Vagina (tissue), 2 donors: ENCODE data around the gene PRLH. TPM values are rescaled to one million over a fixed set of nuclear protein-coding genes. Genes with fewer than 3 reads are reported as not detected.

Experiments
- DNase-seq, 2 donors: peaks; one replicate each; pipeline ENCODE4 v3.0.0-alpha.2; 2017; ENCODE audit errors: extremely low spot score in 2 of 2
- H3K27ac ChIP-seq: fragments of 200-600 bp; sonication (generic); one replicate; pipeline ENCODE4 v1.5.1; 2019
- H3K27me3 ChIP-seq: fragments of 200-600 bp; sonication (generic); one replicate; pipeline ENCODE4 v1.5.1; 2019
- H3K36me3 ChIP-seq, 2 donors: fragments of 200-600 bp; sonication (generic); one replicate each; pipeline ENCODE4 v1.5.1; 2017 to 2019
- H3K4me1 ChIP-seq: fragments of 200-600 bp; sonication (generic); one replicate; pipeline ENCODE4 v1.5.1; 2019
- H3K4me3 ChIP-seq, 2 donors: fragments of 200-600 bp; sonication (generic); 1 replicate in 1 of 2; 2 replicates in 1 of 2; pipeline ENCODE4 v1.5.1; 2016 to 2019
- H3K9me3 ChIP-seq: fragments of 200-600 bp; sonication (generic); one replicate; pipeline ENCODE4 v1.5.1; 2019
- POLR2A ChIP-seq, 2 donors: fragments of 450-650 bp; IDR thresholded peaks; one replicate each; pipeline ENCODE4 v1.6.1; 2017; ENCODE audit warnings: antibody characterized with exemption in 2 of 2, mild to moderate bottlenecking in 2 of 2, moderate library complexity in 2 of 2
- POLR2AphosphoS5 ChIP-seq, 2 donors: sonication (generic); formaldehyde crosslinking; IDR thresholded peaks; one replicate each; pipeline ENCODE4 v1.9.0; 2017; ENCODE audit warnings: antibody characterized with exemption in 2 of 2, mild to moderate bottlenecking in 2 of 2, low read depth in 1 of 2; ENCODE audit not compliant: insufficient read depth in 1 of 2
- intact Hi-C: fragments of 100-400 bp; cut with DNase I; formaldehyde crosslinking; loops from one replicate; pipeline ENCODE4 v1.15.1; 2023
- small RNA-seq: library from RNA; depleted of rRNA; stranded (forward); fragments of <200 nt; gene quantifications from one replicate; pipeline ENCODE3, GENCODE V24; 2016
- total RNA-seq: library from RNA; depleted of rRNA; stranded (reverse); fragments of >200 nt; gene quantifications from one replicate; pipeline ENCODE4 v1.2.3, GENCODE V29; 2016
- TF ChIP-seq, protein P1 (sequence below), 3 experiments: fragments of 450-650 bp in 2 of 3; fragments of 200-600 bp in 1 of 3; sonication (generic) in 1 of 3; IDR thresholded peaks; one replicate each; pipeline ENCODE4 v1.5.1; 2017 to 2019; ENCODE audit warnings: antibody characterized with exemption in 3 of 3, mild to moderate bottlenecking in 2 of 3, moderate library complexity in 2 of 3

The PRLH gene
- total RNA-seq, 1 donor from 2014 or later: not detected

- no peak for DNase-seq
- Histone ChIP-seq H3K27ac (no peak overlapping the region), H3K36me3 (no peaks in the 10 kb centered on the region), H3K4me3 (no peak overlapping the region), H3K4me1 (peaks cover 33% of the 10 kb centered on the region), H3K27me3 (no peaks in the 10 kb centered on the region), H3K9me3 (no peaks in the 10 kb centered on the region)
- intact Hi-C loops: no loop called here
- no peak for TF ChIP-seq POLR2A (IDR thresholded peaks at IDR 0.05)
These were observed 46.4 kb downstream of the PRLH start for GRCh38 chr2:237612527-237613357.

DNA sequence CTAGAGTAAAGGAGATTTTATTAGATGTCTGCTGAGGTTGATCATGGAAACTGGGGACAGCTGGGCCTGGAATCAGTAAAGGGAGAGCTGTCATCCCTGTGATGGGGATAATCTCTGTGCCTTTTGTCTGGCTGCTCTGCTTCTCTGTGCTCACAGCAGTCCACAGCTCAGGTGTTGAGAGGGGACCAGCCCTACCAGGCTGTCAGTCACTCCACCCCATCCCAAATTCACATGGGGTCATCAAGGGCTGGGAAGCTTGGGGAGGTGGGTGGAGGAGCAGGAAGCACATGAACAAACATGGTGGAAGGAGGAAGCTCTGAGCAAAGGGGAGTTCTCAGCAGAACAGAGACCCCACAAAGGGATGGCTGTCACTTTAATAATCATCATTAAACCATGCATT lies 47.3 kb downstream of the PRLH start:
- H3K4me3 ChIP-seq: no peak overlapping the region
- H3K27me3 ChIP-seq: no peaks in the 10 kb centered on the region
- intact Hi-C loops: no loop called here
- no peaks in the 10 kb centered on the region for H3K36me3 ChIP-seq
- no peak for DNase-seq
- H3K9me3 ChIP-seq: no peaks in the 10 kb centered on the region
- H3K4me1 ChIP-seq: peaks cover 37% of the 10 kb centered on the region
- TF ChIP-seq POLR2AphosphoS5 (IDR thresholded peaks at IDR 0.05; ENCODE audit: insufficient read depth in 1 of 2, low read depth in 1 of 2): no peak
- TF ChIP-seq, protein P1, sequence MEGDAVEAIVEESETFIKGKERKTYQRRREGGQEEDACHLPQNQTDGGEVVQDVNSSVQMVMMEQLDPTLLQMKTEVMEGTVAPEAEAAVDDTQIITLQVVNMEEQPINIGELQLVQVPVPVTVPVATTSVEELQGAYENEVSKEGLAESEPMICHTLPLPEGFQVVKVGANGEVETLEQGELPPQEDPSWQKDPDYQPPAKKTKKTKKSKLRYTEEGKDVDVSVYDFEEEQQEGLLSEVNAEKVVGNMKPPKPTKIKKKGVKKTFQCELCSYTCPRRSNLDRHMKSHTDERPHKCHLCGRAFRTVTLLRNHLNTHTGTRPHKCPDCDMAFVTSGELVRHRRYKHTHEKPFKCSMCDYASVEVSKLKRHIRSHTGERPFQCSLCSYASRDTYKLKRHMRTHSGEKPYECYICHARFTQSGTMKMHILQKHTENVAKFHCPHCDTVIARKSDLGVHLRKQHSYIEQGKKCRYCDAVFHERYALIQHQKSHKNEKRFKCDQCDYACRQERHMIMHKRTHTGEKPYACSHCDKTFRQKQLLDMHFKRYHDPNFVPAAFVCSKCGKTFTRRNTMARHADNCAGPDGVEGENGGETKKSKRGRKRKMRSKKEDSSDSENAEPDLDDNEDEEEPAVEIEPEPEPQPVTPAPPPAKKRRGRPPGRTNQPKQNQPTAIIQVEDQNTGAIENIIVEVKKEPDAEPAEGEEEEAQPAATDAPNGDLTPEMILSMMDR (IDR thresholded peaks at IDR 0.05): no peak
- no peak for TF ChIP-seq POLR2A (IDR thresholded peaks at IDR 0.05)
- no peak overlapping the region for H3K27ac ChIP-seq

GRCh38 chr2:237614151-237614720 lies 47.9 kb downstream of the PRLH start:
- peaks cover 37% of the 10 kb centered on the region for H3K4me1 ChIP-seq

DNA sequence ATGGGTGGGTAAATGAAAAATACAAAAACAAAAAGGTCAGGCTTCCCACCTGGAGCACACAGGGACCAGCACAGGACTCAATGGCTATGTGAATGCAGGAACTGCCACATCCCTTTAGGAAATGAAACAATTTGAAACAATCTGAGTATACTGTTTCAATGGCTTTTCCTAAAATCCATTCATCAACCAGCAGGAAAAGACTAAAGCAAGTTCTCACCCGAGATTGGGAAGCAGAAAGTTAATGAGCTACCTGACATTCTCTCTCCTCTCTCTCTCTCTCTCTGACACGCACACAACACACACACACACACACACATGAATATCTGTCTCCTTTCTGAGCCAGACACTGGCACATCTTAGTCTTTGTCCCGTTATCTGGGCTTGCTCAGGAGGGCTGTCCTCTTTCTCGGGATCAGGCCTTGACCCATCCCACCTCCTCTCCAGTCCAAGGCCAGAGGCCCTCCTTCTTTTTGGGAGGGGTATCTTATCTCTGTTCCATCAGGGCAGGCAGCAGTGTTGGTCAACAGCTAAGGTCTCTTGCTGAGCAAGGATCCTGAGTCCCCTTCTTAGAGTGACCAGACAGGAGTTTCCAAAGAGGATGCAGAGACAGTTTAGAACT lies 49.4 kb downstream of the PRLH start:
- intact Hi-C loops: no loop called here
- no peak for TF ChIP-seq POLR2A (IDR thresholded peaks at IDR 0.05)
- TF ChIP-seq, protein P1 (IDR thresholded peaks at IDR 0.05): no peak
- no peak for DNase-seq
- Histone ChIP-seq H3K36me3 (no peaks in the 10 kb centered on the region), H3K27ac (peak overlapping the region; percentile 77), H3K9me3 (no peaks in the 10 kb centered on the region), H3K4me1 (peaks cover 37% of the 10 kb centered on the region), H3K4me3 (no peak overlapping the region), H3K27me3 (no peaks in the 10 kb centered on the region)

More at GRCh38 chr2:237614151-237614720, 47.9 kb downstream of the PRLH start:
- no peaks in the 10 kb centered on the region for H3K27me3 ChIP-seq
- H3K36me3 ChIP-seq: no peaks in the 10 kb centered on the region
- no peaks in the 10 kb centered on the region for H3K9me3 ChIP-seq
- no peak for DNase-seq
- TF ChIP-seq POLR2AphosphoS5 (IDR thresholded peaks at IDR 0.05; ENCODE audit: insufficient read depth in 1 of 2, low read depth in 1 of 2) (no peak), POLR2A (IDR thresholded peaks at IDR 0.05) (no peak)
- TF ChIP-seq, protein P1 (IDR thresholded peaks at IDR 0.05): no peak
- H3K27ac ChIP-seq: no peak overlapping the region
- intact Hi-C loops: no loop called here
- no peak overlapping the region for H3K4me3 ChIP-seq

- peak overlapping the region; percentile 77 for H3K27ac ChIP-seq
- no peaks in the 10 kb centered on the region for H3K27me3 ChIP-seq
- intact Hi-C loops: no loop called here
- H3K36me3 ChIP-seq: no peaks in the 10 kb centered on the region
- no peak for TF ChIP-seq POLR2AphosphoS5 (IDR thresholded peaks at IDR 0.05; ENCODE audit: insufficient read depth in 1 of 2, low read depth in 1 of 2)
- TF ChIP-seq POLR2A (IDR thresholded peaks at IDR 0.05): no peak
- TF ChIP-seq, protein P1 (IDR thresholded peaks at IDR 0.05): no peak
- no peak for DNase-seq
- peaks cover 37% of the 10 kb centered on the region for H3K4me1 ChIP-seq
- no peaks in the 10 kb centered on the region for H3K9me3 ChIP-seq
- no peak overlapping the region for H3K4me3 ChIP-seq
These were observed 50.0 kb downstream of the PRLH start for GRCh38 chr2:237616373-237616733.

Small RNA genes within 50 kb of the gene (small RNA-seq; reads per million reads assigned to genes)
- not detected for gene RNU6-1140P

Other genes with a start within 250 kb of the PRLH start
- 315 TPM for gene COL6A3, start 152.4 kb upstream of the PRLH start, total RNA-seq
- 34.6 TPM for gene MLPH, start 79.3 kb upstream of the PRLH start, total RNA-seq
- not detected for gene RAB17, start 24.2 kb downstream of the PRLH start, total RNA-seq
- 132 TPM for gene LRRFIP1, start 61.0 kb downstream of the PRLH start, total RNA-seq
- gene RBM44, start 232.2 kb downstream of the PRLH start, total RNA-seq: 0.98 TPM